Measurements from ENCODE around the gene SLC6A6. TPM values are rescaled to one million over a fixed set of nuclear protein-coding genes. Genes with fewer than 3 reads are reported as not detected.

The SLC6A6 gene
- total RNA-seq, 6 experiments from 2014 or later, result 22.5 to 33.0 (median 28.6) TPM

DNA sequence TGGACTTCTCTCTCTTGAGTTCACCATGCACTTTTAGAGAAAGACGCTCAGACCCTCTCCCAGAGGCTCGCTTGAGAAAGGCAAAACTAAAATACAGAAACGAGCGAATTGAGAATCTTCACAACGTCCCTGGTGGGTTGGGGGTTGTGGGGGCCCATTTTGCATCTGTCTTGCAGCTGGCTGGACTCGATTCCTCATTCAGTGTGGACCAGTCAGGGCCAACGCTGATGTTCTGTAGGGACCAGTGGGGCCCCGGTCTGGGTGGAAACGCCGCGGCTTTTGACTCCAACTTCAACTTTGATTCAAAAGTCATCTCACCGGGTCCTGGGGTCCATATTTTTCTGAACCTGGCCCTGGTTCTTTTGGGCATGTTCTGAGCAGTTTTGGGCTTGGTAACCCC, 68.1 kb downstream of the SLC6A6 start:
- Mint-ChIP-seq H3K4me3 (no peak overlapping the region), H3K27me3 (ENCODE audit: insufficient read depth) (no peaks in the 10 kb centered on the region; the same call in 1 of the 2 replicates), H3K4me1 (ENCODE audit: low read depth) (peaks cover 33% of the 10 kb centered on the region), H3K9me3 (no peaks in the 10 kb centered on the region), H3K36me3 (ENCODE audit: low read depth) (peaks cover 28% of the 10 kb centered on the region), H3K27ac (no peak overlapping the region)
- TF ChIP-seq CTCF (IDR thresholded peaks at IDR 0.05), result no peak
- no peak for DNase-seq

DNA sequence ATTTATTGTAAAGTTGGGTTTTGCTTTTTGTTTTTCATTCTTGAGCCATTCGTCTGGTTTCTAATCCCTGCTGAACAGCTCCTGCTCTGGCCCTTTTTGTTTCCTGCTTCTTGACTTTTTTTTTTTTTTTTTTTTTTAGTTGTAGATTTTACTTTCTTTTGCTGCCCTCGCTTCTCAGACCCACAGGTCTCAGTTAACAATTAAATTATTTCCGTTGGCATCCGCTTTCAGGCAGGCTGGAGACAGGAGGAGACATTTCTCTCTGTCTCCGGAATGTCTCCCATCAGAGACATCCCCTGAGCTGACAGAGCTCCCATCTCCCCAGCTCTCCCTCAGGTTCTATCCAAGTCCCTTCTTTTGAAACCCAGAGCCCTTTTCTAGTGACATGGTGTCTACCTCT, 68.6 kb downstream of the SLC6A6 start:
- no peak overlapping the region for H3K4me3 Mint-ChIP-seq
- no peaks in the 10 kb centered on the region for H3K9me3 Mint-ChIP-seq
- no peak for TF ChIP-seq CTCF (IDR thresholded peaks at IDR 0.05)
- DNase-seq, result no peak
- H3K27ac Mint-ChIP-seq, result peak overlapping the region; percentile 99
- no peaks in the 10 kb centered on the region; the same call in 1 of the 2 replicates for H3K27me3 Mint-ChIP-seq (ENCODE audit: insufficient read depth)
- peaks cover 33% of the 10 kb centered on the region for H3K4me1 Mint-ChIP-seq (ENCODE audit: low read depth)
- peaks cover 28% of the 10 kb centered on the region for H3K36me3 Mint-ChIP-seq (ENCODE audit: low read depth)

- no peaks in the 10 kb centered on the region; the same call in 1 of the 2 replicates for H3K27me3 Mint-ChIP-seq (ENCODE audit: insufficient read depth)
- H3K9me3 Mint-ChIP-seq, result no peaks in the 10 kb centered on the region
- no peak overlapping the region; the same call in 1 of the 2 replicates for H3K4me3 Mint-ChIP-seq
- peaks cover 33% of the 10 kb centered on the region for H3K4me1 Mint-ChIP-seq (ENCODE audit: low read depth)
- H3K36me3 Mint-ChIP-seq (ENCODE audit: low read depth), result peaks cover 28% of the 10 kb centered on the region
- TF ChIP-seq CTCF (IDR thresholded peaks at IDR 0.05), result no peak
- no peak for DNase-seq
- peak overlapping the region; percentile 99 for H3K27ac Mint-ChIP-seq
Observed at GRCh38 chr3:14471690-14472089, 69.3 kb downstream of the SLC6A6 start.

- peaks cover 33% of the 10 kb centered on the region for H3K4me1 Mint-ChIP-seq (ENCODE audit: low read depth)
- no peak for TF ChIP-seq CTCF (IDR thresholded peaks at IDR 0.05)
- no peaks in the 10 kb centered on the region for H3K9me3 Mint-ChIP-seq
- H3K36me3 Mint-ChIP-seq (ENCODE audit: low read depth), result peaks cover 30% of the 10 kb centered on the region
- peak; percentile 91 for DNase-seq
- H3K4me3 Mint-ChIP-seq, result peak overlapping the region; percentile 79
- H3K27me3 Mint-ChIP-seq (ENCODE audit: insufficient read depth), result peaks cover 2% of the 10 kb centered on the region; the same call in 1 of the 2 replicates
- peak overlapping the region; percentile 99 for H3K27ac Mint-ChIP-seq
Observed at GRCh38 chr3:14472471-14473351, 70.3 kb downstream of the SLC6A6 start.

- Mint-ChIP-seq H3K27ac (peak overlapping the region; percentile 99), H3K4me1 (ENCODE audit: low read depth) (peaks cover 33% of the 10 kb centered on the region), H3K4me3 (peak overlapping the region; percentile 79), H3K9me3 (no peaks in the 10 kb centered on the region), H3K36me3 (ENCODE audit: low read depth) (peaks cover 34% of the 10 kb centered on the region), H3K27me3 (ENCODE audit: insufficient read depth) (peaks cover 2% of the 10 kb centered on the region; the same call in 1 of the 2 replicates)
- no peak for DNase-seq
- no peak for TF ChIP-seq CTCF (IDR thresholded peaks at IDR 0.05)
Observed at GRCh38 chr3:14473411-14473891, 71.0 kb downstream of the SLC6A6 start.

Measured in HFFc6 (cell line).